ENCODE results near the gene SPTBN1. TPM values are rescaled to one million over a fixed set of nuclear protein-coding genes. Genes with fewer than 3 reads are reported as not detected.

Gene SPTBN1
- polyA plus RNA-seq, 1 experiment, result 56.6 TPM

- no peak for DNase-seq (ENCODE audit: low read depth, low spot score)
- Histone ChIP-seq H3K27ac (ENCODE audit: low read depth, low read length) (no peak overlapping the region), H3K27me3 (ENCODE audit: control insufficient read depth, insufficient read depth, low read length) (no peaks in the 10 kb centered on the region), H3K4me3 (ENCODE audit: low read depth, low read length) (no peak overlapping the region), H3K9me3 (ENCODE audit: control insufficient read depth, insufficient read depth, low read length) (no peaks in the 10 kb centered on the region)
- no peak for TF ChIP-seq CTCF (IDR thresholded peaks at IDR 0.05; ENCODE audit: low read depth, low read length)
- POLR2A ChIA-PET, result no interaction called here
- CTCF ChIA-PET, result no interaction called here
Measured at GRCh38 chr2:54440050-54440449, 16.1 kb upstream of the SPTBN1 start.

GRCh38 chr2:54444503-54444902 is 11.6 kb upstream of the SPTBN1 start:
- POLR2A ChIA-PET, result no interaction called here
- Histone ChIP-seq H3K9me3 (ENCODE audit: control insufficient read depth, insufficient read depth, low read length) (no peaks in the 10 kb centered on the region), H3K27me3 (ENCODE audit: control insufficient read depth, insufficient read depth, low read length) (no peaks in the 10 kb centered on the region), H3K4me3 (ENCODE audit: low read depth, low read length) (no peak overlapping the region), H3K27ac (ENCODE audit: low read depth, low read length) (no peak overlapping the region)
- CTCF ChIA-PET, result no interaction called here
- DNase-seq (ENCODE audit: low read depth, low spot score), result no peak
- TF ChIP-seq CTCF (IDR thresholded peaks at IDR 0.05; ENCODE audit: low read depth, low read length), result no peak

- CTCF ChIA-PET, result no interaction called here
- H3K9me3 ChIP-seq (ENCODE audit: control insufficient read depth, insufficient read depth, low read length), result no peaks in the 10 kb centered on the region
- no peaks in the 10 kb centered on the region for H3K27me3 ChIP-seq (ENCODE audit: control insufficient read depth, insufficient read depth, low read length)
- no peak for DNase-seq (ENCODE audit: low read depth, low spot score)
- POLR2A ChIA-PET, result no interaction called here
- H3K27ac ChIP-seq (ENCODE audit: low read depth, low read length), result no peak overlapping the region
- no peak overlapping the region for H3K4me3 ChIP-seq (ENCODE audit: low read depth, low read length)
- no peak for TF ChIP-seq CTCF (IDR thresholded peaks at IDR 0.05; ENCODE audit: low read depth, low read length)
Measured at GRCh38 chr2:54446122-54446521, 10.0 kb upstream of the SPTBN1 start.

- ChIA-PET POLR2A (no interaction called here), CTCF (no interaction called here)
- H3K27ac ChIP-seq (ENCODE audit: low read depth, low read length), result no peak overlapping the region
- DNase-seq (ENCODE audit: low read depth, low spot score), result no peak
- no peaks in the 10 kb centered on the region for H3K27me3 ChIP-seq (ENCODE audit: control insufficient read depth, insufficient read depth, low read length)
- TF ChIP-seq CTCF (IDR thresholded peaks at IDR 0.05; ENCODE audit: low read depth, low read length), result no peak
- no peaks in the 10 kb centered on the region for H3K9me3 ChIP-seq (ENCODE audit: control insufficient read depth, insufficient read depth, low read length)
- H3K4me3 ChIP-seq (ENCODE audit: low read depth, low read length), result no peak overlapping the region
Measured at GRCh38 chr2:54446625-54447024, 9.5 kb upstream of the SPTBN1 start.

GRCh38 chr2:54454548-54455130 is 1.5 kb upstream of the SPTBN1 start:
- ChIA-PET CTCF (no interaction called here), POLR2A (no interaction called here)
- Histone ChIP-seq H3K4me3 (ENCODE audit: low read depth, low read length) (peak overlapping the region; percentile 77), H3K9me3 (ENCODE audit: control insufficient read depth, insufficient read depth, low read length) (no peaks in the 10 kb centered on the region), H3K27me3 (ENCODE audit: control insufficient read depth, insufficient read depth, low read length) (no peaks in the 10 kb centered on the region), H3K27ac (ENCODE audit: low read depth, low read length) (no peak overlapping the region)
- TF ChIP-seq CTCF (IDR thresholded peaks at IDR 0.05; ENCODE audit: low read depth, low read length), result no peak
- DNase-seq (ENCODE audit: low read depth, low spot score), result no peak
